B cell (primary cell): ENCODE data around the gene PTPRT.

Source experiments
- EZH2 ChIP-seq: IDR thresholded peaks from 2 replicates; pipeline ENCODE4 v1.6.1; 2012; ENCODE audit warnings: borderline replicate concordance, low read depth, mild to moderate bottlenecking, moderate library complexity, low read length; ENCODE audit not compliant: insufficient read depth, poor library complexity, severe bottlenecking
- TF ChIP-seq, protein P1 (sequence below): fragments of 200-600 bp; IDR thresholded peaks from one replicate; pipeline ENCODE4 v1.8.0; 2022; ENCODE audit warnings: antibody characterized with exemption, mild to moderate bottlenecking

DNA sequence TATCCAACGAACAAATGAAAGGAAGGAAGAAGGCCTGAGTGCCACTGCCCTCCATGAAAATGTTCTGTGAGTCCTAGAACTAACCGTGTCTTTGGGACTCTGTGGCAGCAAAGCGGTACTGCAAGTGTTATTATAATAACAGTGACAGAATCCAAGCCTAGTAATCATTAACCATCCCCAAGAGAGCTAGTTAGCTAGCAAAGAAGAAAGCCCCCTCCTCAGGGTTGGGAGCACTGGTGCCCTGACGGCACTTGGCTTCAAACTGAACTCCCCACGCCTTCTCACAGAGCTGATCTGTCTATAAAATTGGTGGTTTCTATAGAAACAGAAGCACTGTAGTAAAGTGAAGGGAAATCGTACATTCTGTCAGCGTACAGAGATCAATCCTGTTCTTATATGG, 239.8 kb downstream of the PTPRT start:
- TF ChIP-seq, protein P1, sequence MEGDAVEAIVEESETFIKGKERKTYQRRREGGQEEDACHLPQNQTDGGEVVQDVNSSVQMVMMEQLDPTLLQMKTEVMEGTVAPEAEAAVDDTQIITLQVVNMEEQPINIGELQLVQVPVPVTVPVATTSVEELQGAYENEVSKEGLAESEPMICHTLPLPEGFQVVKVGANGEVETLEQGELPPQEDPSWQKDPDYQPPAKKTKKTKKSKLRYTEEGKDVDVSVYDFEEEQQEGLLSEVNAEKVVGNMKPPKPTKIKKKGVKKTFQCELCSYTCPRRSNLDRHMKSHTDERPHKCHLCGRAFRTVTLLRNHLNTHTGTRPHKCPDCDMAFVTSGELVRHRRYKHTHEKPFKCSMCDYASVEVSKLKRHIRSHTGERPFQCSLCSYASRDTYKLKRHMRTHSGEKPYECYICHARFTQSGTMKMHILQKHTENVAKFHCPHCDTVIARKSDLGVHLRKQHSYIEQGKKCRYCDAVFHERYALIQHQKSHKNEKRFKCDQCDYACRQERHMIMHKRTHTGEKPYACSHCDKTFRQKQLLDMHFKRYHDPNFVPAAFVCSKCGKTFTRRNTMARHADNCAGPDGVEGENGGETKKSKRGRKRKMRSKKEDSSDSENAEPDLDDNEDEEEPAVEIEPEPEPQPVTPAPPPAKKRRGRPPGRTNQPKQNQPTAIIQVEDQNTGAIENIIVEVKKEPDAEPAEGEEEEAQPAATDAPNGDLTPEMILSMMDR = no peak
- TF ChIP-seq EZH2 = no peak
